Measurements from ENCODE around the gene INSM1. TPM values are rescaled to one million over a fixed set of nuclear protein-coding genes. Genes with fewer than 3 reads are reported as not detected.

INSM1 gene
- total RNA-seq, 1 donor from 2014 or later: not detected

DNA sequence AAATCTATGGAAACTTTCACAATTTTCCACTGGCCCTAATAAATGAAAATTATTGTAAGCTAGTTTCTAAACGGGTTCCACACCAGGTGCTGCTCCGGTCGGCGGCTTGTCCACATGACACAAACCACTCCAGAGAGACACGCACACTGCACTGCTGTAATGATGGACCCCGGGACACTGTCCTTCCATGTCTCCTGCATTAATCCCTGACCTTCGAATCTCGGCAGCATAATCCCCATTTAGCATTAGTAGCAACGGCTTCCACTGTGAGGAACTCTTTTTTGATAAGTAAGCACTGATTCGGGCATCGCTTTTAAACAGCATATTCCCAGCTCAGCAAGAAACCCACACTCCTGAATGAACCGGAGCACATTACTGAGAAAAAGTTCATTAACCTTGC lies 43.5 kb downstream of the INSM1 start:
- no peak for DNase-seq (ENCODE audit: low spot score)
- Mint-ChIP-seq H3K27me3 (ENCODE audit: unreplicated experiment) (peaks cover 1% of the 10 kb centered on the region), H3K4me3 (ENCODE audit: unreplicated experiment) (no peak overlapping the region), H3K27ac (ENCODE audit: unreplicated experiment) (no peak overlapping the region), H3K36me3 (ENCODE audit: low read depth, unreplicated experiment) (no peaks in the 10 kb centered on the region), H3K9me3 (ENCODE audit: unreplicated experiment) (no peaks in the 10 kb centered on the region), H3K4me1 (ENCODE audit: unreplicated experiment) (peaks cover 29% of the 10 kb centered on the region)
- TF ChIP-seq, protein P1, sequence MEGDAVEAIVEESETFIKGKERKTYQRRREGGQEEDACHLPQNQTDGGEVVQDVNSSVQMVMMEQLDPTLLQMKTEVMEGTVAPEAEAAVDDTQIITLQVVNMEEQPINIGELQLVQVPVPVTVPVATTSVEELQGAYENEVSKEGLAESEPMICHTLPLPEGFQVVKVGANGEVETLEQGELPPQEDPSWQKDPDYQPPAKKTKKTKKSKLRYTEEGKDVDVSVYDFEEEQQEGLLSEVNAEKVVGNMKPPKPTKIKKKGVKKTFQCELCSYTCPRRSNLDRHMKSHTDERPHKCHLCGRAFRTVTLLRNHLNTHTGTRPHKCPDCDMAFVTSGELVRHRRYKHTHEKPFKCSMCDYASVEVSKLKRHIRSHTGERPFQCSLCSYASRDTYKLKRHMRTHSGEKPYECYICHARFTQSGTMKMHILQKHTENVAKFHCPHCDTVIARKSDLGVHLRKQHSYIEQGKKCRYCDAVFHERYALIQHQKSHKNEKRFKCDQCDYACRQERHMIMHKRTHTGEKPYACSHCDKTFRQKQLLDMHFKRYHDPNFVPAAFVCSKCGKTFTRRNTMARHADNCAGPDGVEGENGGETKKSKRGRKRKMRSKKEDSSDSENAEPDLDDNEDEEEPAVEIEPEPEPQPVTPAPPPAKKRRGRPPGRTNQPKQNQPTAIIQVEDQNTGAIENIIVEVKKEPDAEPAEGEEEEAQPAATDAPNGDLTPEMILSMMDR (IDR thresholded peaks at IDR 0.05; ENCODE audit: unreplicated experiment): no peak

DNA sequence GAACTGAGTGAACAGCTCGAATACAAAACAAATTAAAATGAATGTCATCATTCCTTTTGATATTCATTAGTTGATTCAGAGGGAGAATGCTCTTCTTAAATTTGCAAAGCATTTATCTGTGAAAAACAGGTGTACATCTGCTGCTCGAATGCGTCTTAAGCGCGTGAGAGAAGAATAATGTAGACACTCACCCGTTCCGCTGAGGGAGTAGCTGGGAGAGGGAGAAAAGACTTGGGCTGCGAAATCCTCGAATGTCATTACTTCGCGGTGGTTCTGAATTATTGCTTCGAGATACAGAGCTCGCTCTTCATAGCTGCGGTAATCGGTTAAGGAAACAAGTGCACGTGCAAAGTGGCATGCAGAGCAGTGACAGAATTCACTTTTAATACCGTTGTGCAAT lies 43.9 kb downstream of the INSM1 start:
- H3K36me3 Mint-ChIP-seq (ENCODE audit: low read depth, unreplicated experiment): no peaks in the 10 kb centered on the region
- no peak overlapping the region for H3K27ac Mint-ChIP-seq (ENCODE audit: unreplicated experiment)
- peaks cover 29% of the 10 kb centered on the region for H3K4me1 Mint-ChIP-seq (ENCODE audit: unreplicated experiment)
- TF ChIP-seq, protein P1 (IDR thresholded peaks at IDR 0.05; ENCODE audit: unreplicated experiment): no peak
- peaks cover 1% of the 10 kb centered on the region for H3K27me3 Mint-ChIP-seq (ENCODE audit: unreplicated experiment)
- no peak for DNase-seq (ENCODE audit: low spot score)
- H3K4me3 Mint-ChIP-seq (ENCODE audit: unreplicated experiment): no peak overlapping the region
- H3K9me3 Mint-ChIP-seq (ENCODE audit: unreplicated experiment): no peaks in the 10 kb centered on the region

- H3K4me3 Mint-ChIP-seq (ENCODE audit: unreplicated experiment): no peak overlapping the region
- H3K27ac Mint-ChIP-seq (ENCODE audit: unreplicated experiment): peak overlapping the region; percentile 14
- peaks cover 1% of the 10 kb centered on the region for H3K27me3 Mint-ChIP-seq (ENCODE audit: unreplicated experiment)
- TF ChIP-seq, protein P1 (IDR thresholded peaks at IDR 0.05; ENCODE audit: unreplicated experiment): no peak
- H3K4me1 Mint-ChIP-seq (ENCODE audit: unreplicated experiment): peaks cover 29% of the 10 kb centered on the region
- H3K9me3 Mint-ChIP-seq (ENCODE audit: unreplicated experiment): no peaks in the 10 kb centered on the region
- DNase-seq (ENCODE audit: low spot score): no peak
- H3K36me3 Mint-ChIP-seq (ENCODE audit: low read depth, unreplicated experiment): no peaks in the 10 kb centered on the region
Measured at GRCh38 chr20:20412750-20413149, 44.8 kb downstream of the INSM1 start.

- DNase-seq (ENCODE audit: low spot score): no peak
- TF ChIP-seq, protein P1 (IDR thresholded peaks at IDR 0.05; ENCODE audit: unreplicated experiment): no peak
- Mint-ChIP-seq H3K9me3 (ENCODE audit: unreplicated experiment) (no peaks in the 10 kb centered on the region), H3K4me3 (ENCODE audit: unreplicated experiment) (no peak overlapping the region), H3K4me1 (ENCODE audit: unreplicated experiment) (peaks cover 29% of the 10 kb centered on the region), H3K27me3 (ENCODE audit: unreplicated experiment) (peaks cover 1% of the 10 kb centered on the region), H3K36me3 (ENCODE audit: low read depth, unreplicated experiment) (no peaks in the 10 kb centered on the region), H3K27ac (ENCODE audit: unreplicated experiment) (no peak overlapping the region)
Measured at GRCh38 chr20:20413810-20414281, 45.9 kb downstream of the INSM1 start.

GRCh38 chr20:20414640-20415220 lies 46.8 kb downstream of the INSM1 start:
- Mint-ChIP-seq H3K4me3 (ENCODE audit: unreplicated experiment) (no peak overlapping the region), H3K4me1 (ENCODE audit: unreplicated experiment) (peaks cover 30% of the 10 kb centered on the region), H3K36me3 (ENCODE audit: low read depth, unreplicated experiment) (no peaks in the 10 kb centered on the region), H3K27ac (ENCODE audit: unreplicated experiment) (no peak overlapping the region), H3K9me3 (ENCODE audit: unreplicated experiment) (no peaks in the 10 kb centered on the region), H3K27me3 (ENCODE audit: unreplicated experiment) (peaks cover 1% of the 10 kb centered on the region)
- TF ChIP-seq, protein P1 (IDR thresholded peaks at IDR 0.05; ENCODE audit: unreplicated experiment): no peak
- DNase-seq (ENCODE audit: low spot score): no peak

Measured in endothelial cell (in vitro differentiated cells).